ENCODE measurements around the gene IER3.

Gene IER3, protein sequence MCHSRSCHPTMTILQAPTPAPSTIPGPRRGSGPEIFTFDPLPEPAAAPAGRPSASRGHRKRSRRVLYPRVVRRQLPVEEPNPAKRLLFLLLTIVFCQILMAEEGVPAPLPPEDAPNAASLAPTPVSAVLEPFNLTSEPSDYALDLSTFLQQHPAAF

GRCh38 chr6:30744054-30744805 is at the start of gene IER3:
TSS of gene IER3 (minus strand) at chr6:30744547. CDS start at chr6:30744518, 29 bp downstream.
- peak; percentile 71 to 91 for DNase-seq

DNA sequence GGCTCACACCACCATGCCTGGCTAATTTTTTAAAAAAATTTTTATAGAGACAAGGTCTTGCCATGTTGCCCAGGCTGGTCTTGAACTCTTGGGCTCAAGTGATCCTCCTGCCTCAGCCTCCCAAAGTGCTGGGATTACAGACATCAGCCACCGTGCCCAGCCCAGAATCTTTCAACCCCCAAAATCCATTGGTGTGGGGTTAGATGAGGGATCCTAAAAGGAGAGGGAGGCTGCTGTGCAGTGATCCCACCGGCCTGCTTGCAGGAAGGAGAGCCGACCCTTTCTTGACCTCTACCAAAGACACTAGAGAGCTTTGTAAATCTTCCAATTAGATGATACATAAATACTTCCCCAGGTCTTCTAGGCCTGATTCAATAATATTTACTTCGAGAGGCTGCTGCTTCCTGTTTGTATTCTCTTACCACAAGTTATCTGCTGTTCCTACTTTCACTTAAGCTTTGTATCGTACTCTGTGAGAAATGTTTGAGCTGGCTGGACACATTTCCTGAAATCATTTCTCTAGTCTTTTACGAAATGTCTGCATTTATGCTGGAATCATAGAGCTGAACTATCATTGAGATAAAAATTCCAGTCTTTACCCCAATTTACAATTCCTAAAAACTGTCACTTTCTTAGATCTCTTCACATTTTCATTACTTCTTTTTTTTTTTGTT is 49.3 kb upstream of the IER3 start:
- peak in 1 of 2 donors; percentile 80 for DNase-seq

GRCh38 chr6:30792786-30793185 is 48.4 kb upstream of the IER3 start:
- DNase-seq, result no peak

- DNase-seq, result no peak
These were observed 46.5 kb upstream of the IER3 start for GRCh38 chr6:30790724-30791383.

GRCh38 chr6:30789606-30790005 is 45.3 kb upstream of the IER3 start:
- no peak for DNase-seq

DNA sequence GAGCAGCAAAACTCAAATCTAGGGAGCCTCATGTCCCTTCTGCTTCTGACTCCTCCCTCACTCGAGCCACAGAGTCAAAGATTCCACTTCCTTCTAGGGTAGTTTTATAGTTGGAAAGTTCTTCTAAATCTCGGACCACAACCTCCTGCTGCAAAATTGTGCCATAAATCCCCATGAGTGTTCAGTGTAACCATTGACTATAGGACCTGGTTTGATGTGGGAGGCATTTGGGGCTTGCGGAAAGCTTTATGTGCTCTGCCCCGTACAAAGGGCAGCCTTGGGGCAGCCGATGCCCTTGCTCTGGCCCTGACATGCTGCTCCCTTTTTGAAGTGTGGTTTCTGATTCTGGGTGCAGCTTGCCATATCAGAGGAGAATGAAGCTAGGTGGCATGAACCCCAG is 43.6 kb upstream of the IER3 start:
- no peak for DNase-seq

DNA sequence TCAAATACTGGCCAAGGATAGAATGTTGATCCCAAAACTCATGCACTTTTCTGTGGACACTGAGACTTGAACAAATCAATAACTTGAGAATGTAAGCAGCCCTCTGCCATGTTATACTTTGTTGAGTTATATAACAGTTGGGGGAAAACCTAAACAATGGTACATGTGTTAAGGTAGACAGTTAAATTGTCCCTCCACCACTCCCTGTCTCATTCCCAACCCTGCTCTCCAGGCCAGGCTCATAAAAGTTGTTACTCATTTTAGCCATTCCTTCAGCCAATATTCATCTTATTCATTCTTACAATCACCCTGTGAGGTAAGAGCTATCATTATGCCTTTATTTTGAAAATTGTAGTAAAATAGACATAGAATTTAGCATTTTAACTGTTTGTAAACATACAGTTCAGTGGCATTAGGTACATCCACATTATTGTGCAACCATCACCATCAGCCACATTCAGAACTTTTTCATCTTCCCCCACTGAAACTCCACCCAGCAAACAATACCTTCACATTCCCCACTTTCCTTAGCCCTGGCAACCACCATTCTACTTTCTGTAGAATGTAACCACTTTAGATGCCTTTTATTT is 38.2 kb upstream of the IER3 start:
- DNase-seq, result no peak

GRCh38 chr6:30781743-30782424 is 37.5 kb upstream of the IER3 start:
- DNase-seq, result peak; percentile 86 to 91

- DNase-seq, result peak in 1 of 2 donors; percentile 52
These were observed 37.0 kb upstream of the IER3 start for GRCh38 chr6:30781395-30781742.

DNA sequence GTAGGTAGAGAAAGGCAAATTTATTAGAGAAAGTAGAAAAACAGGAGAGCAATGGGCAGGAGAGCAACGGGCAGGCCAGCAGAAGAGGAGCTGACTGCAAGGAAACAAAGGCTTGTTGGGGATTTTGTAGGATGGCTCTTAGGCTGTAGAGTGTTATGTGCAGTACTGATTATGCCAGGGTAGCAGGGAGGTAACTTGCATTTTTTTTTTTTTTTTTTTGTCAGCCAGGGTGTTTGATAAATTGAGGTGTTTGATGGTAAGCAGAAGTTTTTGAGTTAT is 36.2 kb upstream of the IER3 start:
- DNase-seq, result no peak

DNA sequence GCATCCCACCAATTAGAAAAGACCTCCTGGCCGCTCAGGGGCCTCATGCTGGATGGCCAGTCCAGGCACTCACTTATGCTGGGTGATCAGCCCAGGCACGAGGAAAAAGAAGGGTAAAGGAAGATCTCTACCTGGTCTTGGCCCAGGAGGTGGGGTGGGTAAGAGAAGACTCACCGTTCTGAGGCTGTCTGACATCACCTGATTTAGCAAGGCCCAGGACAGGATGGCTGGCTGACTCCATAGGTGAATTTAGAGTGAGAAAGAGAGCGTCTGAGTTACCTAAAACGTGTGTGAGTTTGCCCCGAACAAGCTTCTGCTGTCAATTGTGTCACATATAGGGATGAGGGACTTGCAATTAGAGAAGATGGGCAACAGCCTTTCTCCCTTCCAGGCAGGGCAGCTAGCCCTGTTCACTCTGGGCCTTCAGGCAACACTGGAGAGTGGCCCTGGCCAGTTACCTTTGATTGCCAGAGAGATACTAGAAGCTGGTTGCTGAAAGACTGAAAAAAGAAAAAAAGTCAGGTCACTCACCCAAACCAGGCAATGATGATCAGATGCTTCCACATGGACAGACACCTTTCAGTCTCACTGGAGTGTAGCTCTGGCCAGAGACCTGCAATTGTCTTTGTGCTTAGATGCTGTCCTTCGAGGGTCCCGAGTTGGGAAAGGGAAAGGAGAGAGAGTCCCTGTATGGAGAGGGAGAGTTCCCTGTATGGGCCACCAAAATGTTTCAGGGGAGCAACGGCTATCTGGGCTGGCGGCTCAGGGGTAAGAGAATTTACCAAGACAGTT is 35.7 kb upstream of the IER3 start:
- DNase-seq, result no peak

GRCh38 chr6:30778001-30778635 is 33.8 kb upstream of the IER3 start:
- DNase-seq, result no peak

DNA sequence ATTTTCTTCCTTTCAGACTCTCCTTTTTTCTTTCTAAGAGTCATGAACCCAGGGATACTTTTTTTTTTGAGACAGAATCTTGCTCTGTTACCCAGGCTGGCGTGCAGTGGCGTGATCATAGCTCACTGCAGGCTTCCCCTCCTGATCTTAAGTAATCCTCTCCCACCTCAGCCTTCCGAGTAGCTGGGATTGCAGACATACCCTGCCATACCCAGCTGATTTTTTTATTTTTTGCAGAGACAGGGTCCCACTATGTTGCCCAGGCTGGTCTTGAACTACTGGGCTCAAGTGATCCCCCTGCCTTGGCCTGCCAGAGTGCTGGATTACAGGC is 32.8 kb upstream of the IER3 start:
- no peak for DNase-seq

GRCh38 chr6:30776390-30777154 is 32.2 kb upstream of the IER3 start:
- no peak for DNase-seq

DNA sequence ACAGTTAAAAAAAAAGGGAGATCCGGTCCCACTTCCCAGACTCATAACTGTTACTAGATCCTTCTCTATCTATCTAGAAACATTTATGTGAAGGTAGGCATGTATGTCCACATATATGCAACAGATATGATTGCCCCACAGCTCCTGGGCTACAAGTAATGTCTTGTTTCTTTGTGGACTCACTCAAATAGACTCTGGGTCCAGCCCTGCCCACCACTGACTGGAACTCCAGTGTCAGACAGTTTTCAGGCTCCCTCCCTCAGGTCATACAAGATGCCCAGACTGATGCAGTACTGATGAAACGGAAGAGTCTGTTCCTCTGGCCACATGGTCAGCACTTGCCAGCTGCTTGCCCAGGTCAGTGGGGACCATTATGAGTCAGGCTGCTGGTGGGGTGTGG is 30.8 kb upstream of the IER3 start:
- DNase-seq, result no peak

DNA sequence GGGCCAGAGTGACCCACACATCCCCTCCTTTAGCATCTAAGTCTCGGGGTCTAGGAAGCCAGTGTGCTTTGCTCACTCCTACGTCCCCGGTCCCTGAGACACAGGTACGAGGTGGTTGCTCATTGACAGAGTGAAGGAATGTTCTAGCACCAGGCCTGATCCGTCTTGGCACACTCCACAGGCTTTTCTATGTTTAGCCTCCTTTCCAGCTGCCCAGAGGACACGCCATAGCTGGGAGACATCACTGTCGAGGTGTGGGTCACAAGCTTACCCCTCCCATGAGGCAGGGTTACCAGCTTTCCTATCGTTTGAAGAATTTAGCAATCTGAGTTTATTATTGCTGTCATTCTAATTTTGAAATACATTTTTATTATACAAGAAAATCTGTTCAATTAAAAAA is 30.4 kb upstream of the IER3 start:
- no peak for DNase-seq

- no peak for DNase-seq
These were observed 26.2 kb upstream of the IER3 start for GRCh38 chr6:30770592-30770991.

GRCh38 chr6:30769853-30770524 is 25.6 kb upstream of the IER3 start:
- no peak for DNase-seq

GRCh38 chr6:30769088-30769852 is 24.9 kb upstream of the IER3 start:
- DNase-seq, result peak; percentile 50

DNA sequence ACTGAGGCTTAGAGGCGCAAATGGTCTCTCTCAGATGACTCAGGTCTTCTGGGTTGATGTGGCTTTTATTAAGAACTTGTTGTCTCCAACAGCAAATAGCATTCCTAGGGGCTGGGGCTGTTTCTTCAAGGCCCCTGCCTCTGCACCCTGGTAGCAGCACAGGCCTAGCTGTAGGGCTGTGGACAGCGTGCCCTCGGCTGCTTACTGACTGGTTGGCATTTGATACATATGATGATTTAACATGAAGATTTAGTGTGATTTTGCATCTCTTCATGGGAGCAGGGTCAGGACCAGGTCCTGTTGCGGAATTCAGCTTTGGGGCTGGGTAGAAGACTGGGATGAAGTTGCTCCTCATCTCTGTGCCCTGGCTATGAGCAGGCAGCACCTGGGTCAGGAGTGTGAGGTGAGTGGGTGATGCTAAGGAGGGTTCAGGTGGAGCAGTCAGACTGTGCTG is 24.3 kb upstream of the IER3 start:
- DNase-seq, result no peak
